Uterus (tissue), 4 donors: Measurements from ENCODE around the gene DDX43. TPM values are rescaled to one million over a fixed set of nuclear protein-coding genes. Genes with fewer than 3 reads are reported as not detected.

Experiments
- DNase-seq, 2 donors: peaks; one replicate each; pipeline ENCODE4 v3.0.0-alpha.2; 2019 to 2020
- H3K27ac ChIP-seq, 2 donors: fragments of 200-600 bp; sonication (generic); 1 replicate in 1 of 2; 2 replicates in 1 of 2; pipeline ENCODE4 v1.5.1; 2016 to 2018
- H3K27me3 ChIP-seq, 2 donors: fragments of 200-600 bp; sonication (generic); one replicate each; pipeline ENCODE4 v1.5.1; 2018 to 2019; ENCODE audit warnings: control low read depth in 1 of 2
- H3K36me3 ChIP-seq, 2 donors: fragments of 200-600 bp; sonication (generic); one replicate each; pipeline ENCODE4 v1.5.1; 2019; ENCODE audit warnings: control low read depth in 1 of 2
- H3K4me1 ChIP-seq, 2 donors: fragments of 200-600 bp; sonication (generic); one replicate each; pipeline ENCODE4 v1.5.1; 2018 to 2019; ENCODE audit warnings: control low read depth in 1 of 2
- H3K4me3 ChIP-seq, 2 donors: fragments of 200-600 bp; sonication (generic); 1 replicate in 1 of 2; 2 replicates in 1 of 2; pipeline ENCODE4 v1.5.1; 2018 to 2019; ENCODE audit warnings: mild to moderate bottlenecking in 1 of 2
- H3K9me3 ChIP-seq, 2 donors: fragments of 200-600 bp; sonication (generic); one replicate each; pipeline ENCODE4 v1.5.1; 2019; ENCODE audit warnings: control low read depth in 1 of 2
- CTCF ChIP-seq, 4 experiments: fragments of 200-600 bp in 2 of 4; fragments of 450-650 bp in 2 of 4; sonication (generic) in 2 of 4; IDR thresholded peaks; one replicate each; pipeline ENCODE4 v1.5.1; 2016 to 2019; ENCODE audit warnings: antibody characterized with exemption in 4 of 4, mild to moderate bottlenecking in 2 of 4, moderate library complexity in 1 of 4
- POLR2A ChIP-seq, 2 donors: fragments of 450-650 bp; IDR thresholded peaks; one replicate each; pipeline ENCODE4 v1.6.1; 2016; ENCODE audit warnings: antibody characterized with exemption in 2 of 2, mild to moderate bottlenecking in 1 of 2, moderate library complexity in 1 of 2
- intact Hi-C: fragments of 100-400 bp; cut with DNase I; formaldehyde crosslinking; loops from one replicate; pipeline ENCODE4 v1.15.1; 2023; ENCODE audit warnings: low total_unique reads
- total RNA-seq, 4 donors: library from RNA; depleted of rRNA in 3 of 4; stranded (reverse); fragments of >200 nt in 3 of 4; gene quantifications; one replicate each; pipeline versions ENCODE4 v1.1.0 to v1.2.4, GENCODE V29; 2014 to 2023
- donor health status: DM: yes; HTN: yes; CAD: no.

DDX43 gene
- total RNA-seq, 4 donors from 2014 or later = 0.43 to 3.7 TPM; not detected in 2

DNA sequence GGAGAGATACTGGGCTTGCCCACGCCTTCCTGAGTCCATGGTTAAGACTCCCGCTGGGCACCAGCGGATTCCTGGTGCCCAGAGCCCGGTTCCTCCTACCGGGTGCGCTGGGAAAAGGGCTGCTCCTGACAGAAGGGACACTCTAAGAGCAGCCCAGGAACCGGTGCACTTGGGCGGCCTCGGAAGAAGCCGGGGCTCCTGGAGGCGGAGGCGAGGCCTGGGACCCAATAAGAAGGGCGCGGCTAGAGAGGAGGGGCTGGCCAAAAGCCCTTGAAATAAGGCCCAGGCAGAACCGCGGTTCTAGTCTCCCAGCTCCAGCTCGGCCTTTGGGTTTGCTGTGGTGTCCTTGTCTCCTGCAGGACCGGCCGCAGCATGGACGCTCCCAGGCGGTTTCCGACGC, 32.3 kb upstream of the DDX43 start, which contains the start of gene KHDC3L:
KHDC3L (plus strand) TSS at position 301 of the 400 bp plus-strand sequence; CDS start at position 373, 72 bp downstream.
- H3K9me3 ChIP-seq = no peaks in the 10 kb centered on the region
- TF ChIP-seq CTCF (IDR thresholded peaks at IDR 0.05) (no peak), POLR2A (IDR thresholded peaks at IDR 0.05) (no peak)
- H3K4me3 ChIP-seq = no peak within 1 kb of the TSS
- H3K4me1 ChIP-seq = no peaks in the 10 kb centered on the region
- DNase-seq = no peak
- H3K27me3 ChIP-seq = no peaks in the 10 kb centered on the region
- H3K27ac ChIP-seq = no peak within 1 kb of the TSS
- no peaks in the 10 kb centered on the region for H3K36me3 ChIP-seq
- intact Hi-C loops = no loop called here

DNA sequence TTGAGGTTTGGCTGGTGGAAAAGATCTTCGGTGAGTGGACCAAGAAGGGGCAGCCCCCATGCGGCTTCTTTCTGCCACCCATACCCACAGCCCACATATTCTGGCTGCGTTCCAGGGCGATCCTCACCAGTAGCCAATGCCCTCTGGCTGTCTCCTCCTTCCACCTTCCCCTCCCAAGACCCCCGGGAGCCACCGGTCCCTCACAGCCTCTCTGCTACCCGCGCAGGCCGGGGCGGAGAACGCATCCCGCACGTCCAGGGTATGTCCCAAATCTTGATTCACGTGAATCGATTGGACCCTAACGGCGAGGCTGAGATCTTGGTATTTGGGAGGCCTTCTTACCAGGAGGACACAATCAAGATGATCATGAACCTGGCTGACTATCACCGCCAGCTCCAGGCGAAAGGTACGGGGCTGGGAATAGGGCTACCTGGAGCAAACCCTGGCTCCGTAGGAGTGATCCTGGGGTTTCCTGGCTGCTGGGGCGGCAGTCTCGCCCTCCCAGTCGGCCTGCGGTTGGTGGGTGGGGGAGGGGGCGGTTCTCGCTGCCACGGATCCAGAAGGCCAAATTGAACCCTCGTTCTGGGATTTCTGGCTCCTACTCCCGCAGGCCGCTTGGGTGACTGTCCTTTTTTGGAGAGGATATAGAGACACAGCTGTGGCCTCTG, 31.6 kb upstream of the DDX43 start:
- Histone ChIP-seq H3K36me3 (no peaks in the 10 kb centered on the region), H3K9me3 (no peaks in the 10 kb centered on the region), H3K4me1 (no peaks in the 10 kb centered on the region), H3K4me3 (no peak overlapping the region), H3K27me3 (no peaks in the 10 kb centered on the region), H3K27ac (no peak overlapping the region)
- TF ChIP-seq POLR2A (IDR thresholded peaks at IDR 0.05) (no peak), CTCF (IDR thresholded peaks at IDR 0.05) (no peak)
- intact Hi-C loops = no loop called here
- DNase-seq = no peak

GRCh38 chr6:73363537-73363875, 31.1 kb upstream of the DDX43 start:
- Histone ChIP-seq H3K27me3 (no peaks in the 10 kb centered on the region), H3K27ac (no peak overlapping the region), H3K4me1 (no peaks in the 10 kb centered on the region), H3K9me3 (no peaks in the 10 kb centered on the region), H3K36me3 (no peaks in the 10 kb centered on the region), H3K4me3 (no peak overlapping the region)
- TF ChIP-seq POLR2A (IDR thresholded peaks at IDR 0.05) = no peak
- no peak for TF ChIP-seq CTCF (IDR thresholded peaks at IDR 0.05)
- no peak for DNase-seq
- intact Hi-C loops = no loop called here

DNA sequence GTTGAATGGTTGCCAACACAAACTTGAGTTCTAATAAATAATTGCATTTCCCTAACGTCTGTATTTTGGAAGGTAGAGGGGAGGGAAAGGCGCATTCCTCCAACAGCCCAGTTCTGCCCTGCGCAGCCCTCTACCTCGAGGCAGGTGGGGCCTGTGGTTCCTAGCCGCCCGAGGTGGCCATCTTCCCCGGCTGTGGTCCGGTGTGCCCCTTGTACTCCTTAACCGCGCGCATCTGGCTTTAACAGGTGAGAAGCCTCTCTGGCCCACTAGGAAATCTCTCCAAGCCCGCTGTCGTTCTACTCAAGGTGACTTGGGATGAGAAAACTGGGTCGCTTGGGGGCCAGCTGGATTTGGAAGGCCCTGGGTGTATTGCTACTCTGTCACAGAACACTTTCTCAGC, 30.5 kb upstream of the DDX43 start:
- no peak overlapping the region for H3K4me3 ChIP-seq
- no peaks in the 10 kb centered on the region for H3K9me3 ChIP-seq
- no peaks in the 10 kb centered on the region for H3K27me3 ChIP-seq
- no peak for DNase-seq
- no peaks in the 10 kb centered on the region for H3K4me1 ChIP-seq
- H3K27ac ChIP-seq = no peak overlapping the region
- TF ChIP-seq CTCF (IDR thresholded peaks at IDR 0.05) (no peak), POLR2A (IDR thresholded peaks at IDR 0.05) (no peak)
- no peaks in the 10 kb centered on the region for H3K36me3 ChIP-seq
- intact Hi-C loops = no loop called here

DNA sequence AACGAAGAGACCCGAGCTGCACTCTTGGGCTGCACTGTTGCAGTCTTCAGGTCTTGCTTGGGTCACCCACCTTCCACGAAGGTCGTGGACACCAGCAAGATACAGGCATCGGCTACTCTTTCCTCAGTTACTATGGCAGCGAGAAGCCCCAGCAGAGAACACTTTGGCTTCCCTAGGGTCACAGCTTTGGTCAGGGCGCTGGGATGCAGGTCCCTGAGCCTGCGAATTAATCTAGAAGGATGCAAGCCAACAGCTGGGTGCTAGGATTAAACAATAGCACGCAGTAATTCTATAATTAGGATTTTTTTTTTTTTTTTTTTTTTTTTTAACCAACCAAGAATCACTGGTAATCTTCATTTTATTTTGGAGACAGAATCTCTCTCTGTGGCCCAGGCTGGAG, 30.1 kb upstream of the DDX43 start:
- H3K36me3 ChIP-seq = no peaks in the 10 kb centered on the region
- no peak overlapping the region for H3K4me3 ChIP-seq
- TF ChIP-seq CTCF (IDR thresholded peaks at IDR 0.05) = no peak
- TF ChIP-seq POLR2A (IDR thresholded peaks at IDR 0.05) = no peak
- DNase-seq = no peak
- no peaks in the 10 kb centered on the region for H3K27me3 ChIP-seq
- no peaks in the 10 kb centered on the region for H3K9me3 ChIP-seq
- no peak overlapping the region for H3K27ac ChIP-seq
- intact Hi-C loops = no loop called here
- no peaks in the 10 kb centered on the region for H3K4me1 ChIP-seq
